ENCODE results near the gene CENPC.
"Not testable (repeated sequence)": the region's sequence is repeated elsewhere in the genome, so short reads cannot be mapped to it uniquely, and the experiment has no call there.

The CENPC gene

GRCh38 chr4:67470871-67471270, 74.4 kb downstream of the CENPC start:
- FAIRE-seq, result no peak

DNA sequence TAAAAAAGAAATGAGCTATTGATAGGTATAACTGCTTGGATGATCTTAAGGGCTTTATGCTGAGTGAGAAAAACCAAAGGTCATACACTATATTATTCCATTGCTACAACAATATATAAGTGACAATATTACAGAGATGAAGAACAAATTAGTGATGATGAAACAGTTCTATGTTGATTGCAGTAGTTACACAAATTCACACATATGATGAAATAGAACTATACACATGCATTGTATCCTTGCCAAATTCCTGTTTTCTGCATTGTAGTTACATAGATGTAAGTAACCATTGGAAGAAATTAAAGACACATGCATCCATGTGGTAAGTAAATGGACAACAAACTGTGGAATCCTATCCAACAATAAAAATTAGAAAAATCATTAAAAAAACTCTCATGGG, 76.5 kb downstream of the CENPC start:
- DNase-seq (ENCODE audit: low spot score), result no peak
- no peak for FAIRE-seq

More at GRCh38 chr4:67470871-67471270, 74.4 kb downstream of the CENPC start:
- no peak for DNase-seq (ENCODE audit: low spot score)

DNA sequence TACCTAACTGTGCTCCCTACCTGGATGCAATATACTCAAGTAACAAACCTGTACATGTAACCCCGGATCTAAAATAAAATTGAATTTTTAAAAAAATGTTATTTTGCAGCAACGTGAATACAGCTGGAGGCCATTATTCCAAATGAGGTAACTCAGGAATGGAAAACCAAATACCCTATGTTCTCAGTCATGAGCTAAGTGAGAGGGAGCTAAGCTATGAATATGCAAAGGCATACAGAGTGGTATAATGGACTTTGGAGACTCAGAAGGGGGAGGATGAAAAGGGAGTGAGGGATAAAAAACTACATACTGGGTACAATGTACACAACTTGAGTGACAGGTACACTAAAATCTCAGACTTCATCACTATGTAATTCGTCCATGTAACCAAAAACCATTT, 78.6 kb downstream of the CENPC start:
- FAIRE-seq, result no peak
- DNase-seq (ENCODE audit: low spot score), result no peak

- DNase-seq (ENCODE audit: low spot score) (no peak), FAIRE-seq (no peak)
Observed at GRCh38 chr4:67465763-67466052, 79.6 kb downstream of the CENPC start.

GRCh38 chr4:67465032-67465762, 80.1 kb downstream of the CENPC start:
- FAIRE-seq (no peak), DNase-seq (ENCODE audit: low spot score) (no peak)

GRCh38 chr4:67460574-67460973, 84.7 kb downstream of the CENPC start:
- no peak for DNase-seq (ENCODE audit: low spot score)
- FAIRE-seq, result no peak

GRCh38 chr4:67459164-67459563, 86.1 kb downstream of the CENPC start:
- FAIRE-seq (no peak), DNase-seq (ENCODE audit: low spot score) (no peak)

DNA sequence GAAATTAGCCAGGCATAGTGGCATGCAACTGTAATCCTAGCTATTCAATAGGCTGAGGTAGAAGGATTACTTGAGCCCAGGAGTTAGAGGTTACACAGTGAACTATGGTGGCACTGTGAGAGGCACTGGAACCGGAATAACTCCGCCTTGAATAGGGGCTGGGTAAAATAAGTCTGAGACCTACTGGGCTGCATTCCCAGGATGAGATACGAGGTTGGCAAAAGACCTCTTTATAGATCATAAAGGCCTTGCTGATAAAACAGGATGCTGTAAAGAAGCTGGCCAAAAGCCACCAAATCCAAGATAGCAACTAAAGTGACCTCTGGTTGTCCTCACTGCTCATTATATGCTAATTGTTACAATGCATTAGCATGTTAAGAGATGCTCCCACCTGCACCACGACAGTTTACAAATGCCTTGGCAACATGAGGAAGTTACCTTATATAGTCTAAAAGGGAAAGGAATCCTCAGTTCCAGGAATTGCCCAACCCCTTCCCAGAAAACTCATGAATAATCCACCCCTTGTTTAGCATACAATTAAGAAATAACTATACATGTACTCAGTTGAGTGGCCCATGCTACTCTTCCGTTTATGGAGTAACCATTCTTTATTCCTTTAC, 88.6 kb downstream of the CENPC start:
- DNase-seq (ENCODE audit: low spot score), result no peak

GRCh38 chr4:67452846-67453205, 92.5 kb downstream of the CENPC start:
- FAIRE-seq; DNase-seq (ENCODE audit: low spot score): not testable (repeated sequence)

More for the DNA sequence above, 88.6 kb downstream of the CENPC start:
- no peak for FAIRE-seq

DNA sequence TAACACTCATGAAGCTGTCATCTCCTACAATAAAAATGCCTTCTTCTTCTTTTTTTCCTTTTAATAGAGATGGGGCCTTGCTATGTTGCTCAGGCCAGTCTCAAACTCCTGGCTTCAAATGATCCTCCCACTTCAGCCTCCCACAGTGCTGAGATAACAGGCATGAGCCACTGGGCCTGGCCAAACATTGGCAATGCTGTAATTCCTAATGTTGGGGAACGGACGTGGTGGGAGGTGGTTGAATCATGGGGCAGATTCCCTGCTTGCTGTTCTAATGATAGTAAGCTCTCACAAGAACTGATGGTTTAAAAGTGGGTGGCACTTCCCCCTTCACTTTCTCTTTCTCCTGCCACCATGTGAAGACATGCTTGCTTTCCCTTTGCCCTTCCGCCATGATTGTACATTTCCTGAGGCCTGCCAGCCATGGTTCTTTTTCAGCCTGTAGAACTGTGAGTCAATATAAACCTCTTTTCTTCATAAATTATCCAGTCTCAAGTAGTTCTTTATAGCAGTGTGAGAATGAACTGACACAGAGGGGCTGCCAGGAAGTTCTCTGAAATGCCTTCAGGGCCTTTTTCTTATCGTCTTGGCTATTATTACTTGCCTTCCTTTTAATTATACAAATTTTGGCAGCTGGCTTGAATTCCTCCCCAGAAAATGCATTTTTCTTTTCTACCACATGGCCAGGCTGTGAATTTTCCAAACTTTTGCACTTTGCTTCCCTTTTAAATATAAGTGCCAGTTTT, 93.0 kb downstream of the CENPC start:
- FAIRE-seq, result no peak
- no peak for DNase-seq (ENCODE audit: low spot score)

DNA sequence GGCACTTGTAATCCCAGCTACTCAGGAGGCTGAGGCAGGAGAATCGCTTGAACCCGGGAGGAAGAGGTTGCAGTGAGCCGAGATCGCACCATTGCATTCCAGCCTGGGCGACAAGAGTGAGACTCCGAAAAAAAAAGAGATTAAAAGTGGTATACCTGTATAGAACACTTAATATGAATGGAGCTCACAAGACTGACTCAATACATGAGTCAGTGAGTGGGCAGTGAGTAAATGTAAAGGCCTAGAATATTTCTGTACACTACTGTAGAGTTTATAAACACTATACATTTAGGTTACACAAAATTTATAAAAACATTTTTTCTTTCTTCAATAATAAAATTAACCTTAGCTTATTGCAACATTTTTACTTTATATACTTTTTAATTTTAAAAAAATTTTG, 93.8 kb downstream of the CENPC start:
- DNase-seq (ENCODE audit: low spot score) (peak; percentile 15), FAIRE-seq (peak; percentile 27)

DNA sequence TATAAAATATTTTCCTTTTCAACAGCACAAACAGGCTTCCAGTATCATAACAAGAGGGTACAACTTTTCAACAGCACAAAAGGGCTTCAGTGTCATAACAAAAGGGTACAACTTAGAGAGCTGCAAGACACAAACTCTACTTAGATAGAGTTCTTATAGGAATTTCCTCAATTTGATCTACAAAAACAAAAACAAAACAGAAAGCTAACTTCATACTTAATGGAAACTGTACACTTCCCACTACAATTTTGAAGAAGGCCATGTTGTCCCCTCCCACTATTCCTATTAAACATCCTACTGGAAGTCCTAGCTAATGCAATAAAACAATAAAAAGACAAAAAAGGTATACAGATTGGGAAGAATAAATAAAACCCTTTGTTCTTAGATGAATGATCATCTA, 96.7 kb downstream of the CENPC start:
- no peak for DNase-seq (ENCODE audit: low spot score)

GRCh38 chr4:67447873-67448272, 97.4 kb downstream of the CENPC start:
- FAIRE-seq, result no peak
- DNase-seq (ENCODE audit: low spot score), result no peak

More for the DNA sequence above, 96.7 kb downstream of the CENPC start:
- no peak for FAIRE-seq

- DNase-seq (ENCODE audit: low spot score) (no peak), FAIRE-seq (no peak)
Observed at GRCh38 chr4:67446811-67447210, 98.5 kb downstream of the CENPC start.

- not testable (repeated sequence) for FAIRE-seq; DNase-seq (ENCODE audit: low spot score)
Observed at GRCh38 chr4:67445881-67446280, 99.4 kb downstream of the CENPC start.

GRCh38 chr4:67438975-67439374, 106.3 kb downstream of the CENPC start:
- FAIRE-seq (no peak), DNase-seq (ENCODE audit: low spot score) (no peak)

GRCh38 chr4:67437974-67438713, 107.2 kb downstream of the CENPC start:
- FAIRE-seq (no peak), DNase-seq (ENCODE audit: low spot score) (no peak)

- DNase-seq (ENCODE audit: low spot score) (peak; percentile 79), FAIRE-seq (peak; percentile 90)
Observed at GRCh38 chr4:67436742-67437141, 108.6 kb downstream of the CENPC start.

GRCh38 chr4:67430989-67431388, 114.3 kb downstream of the CENPC start:
- no peak for DNase-seq (ENCODE audit: low spot score)
- no peak for FAIRE-seq

GRCh38 chr4:67428819-67429218, 116.5 kb downstream of the CENPC start:
- DNase-seq (ENCODE audit: low spot score) (no peak), FAIRE-seq (no peak)
